IPS-18c (cell line): Measurements from ENCODE around the gene MRPL27.

Experiments used
- H3K4me3 ChIP-seq: 2 replicates; pipeline ENCODE4 v1.7.0; 2013; ENCODE audit warnings: low read depth, mild to moderate bottlenecking, low read length, moderate library complexity; ENCODE audit not compliant: insufficient read depth
- H3K9me3 ChIP-seq: one replicate; pipeline ENCODE4 v1.6.1; 2013; ENCODE audit warnings: mild to moderate bottlenecking, low read length, moderate library complexity; ENCODE audit not compliant: control insufficient read depth, insufficient read depth

MRPL27 gene

GRCh38 chr17:50353600-50354195 is 19.3 kb downstream of the MRPL27 start:
- Histone ChIP-seq H3K9me3 (peaks cover 2% of the 10 kb centered on the region), H3K4me3 (no peak overlapping the region)

- no peaks in the 10 kb centered on the region for H3K9me3 ChIP-seq
- H3K4me3 ChIP-seq = no peak overlapping the region
Observed at GRCh38 chr17:50352693-50353599, 20.0 kb downstream of the MRPL27 start.

GRCh38 chr17:50352072-50352692 is 20.8 kb downstream of the MRPL27 start:
- Histone ChIP-seq H3K9me3 (no peaks in the 10 kb centered on the region), H3K4me3 (no peak overlapping the region)

GRCh38 chr17:50350733-50351132 is 22.3 kb downstream of the MRPL27 start:
- Histone ChIP-seq H3K4me3 (no peak overlapping the region), H3K9me3 (no peaks in the 10 kb centered on the region)

GRCh38 chr17:50349243-50349600 is 23.8 kb downstream of the MRPL27 start:
- no peaks in the 10 kb centered on the region for H3K9me3 ChIP-seq
- no peak overlapping the region for H3K4me3 ChIP-seq

GRCh38 chr17:50348522-50349242 is 24.3 kb downstream of the MRPL27 start:
- no peak overlapping the region for H3K4me3 ChIP-seq
- H3K9me3 ChIP-seq = no peaks in the 10 kb centered on the region

- no peaks in the 10 kb centered on the region for H3K9me3 ChIP-seq
- peak overlapping the region; percentile 90 for H3K4me3 ChIP-seq
Observed at GRCh38 chr17:50347894-50348291, 25.1 kb downstream of the MRPL27 start.

- H3K9me3 ChIP-seq = no peaks in the 10 kb centered on the region
- peak overlapping the region; percentile 90 for H3K4me3 ChIP-seq
Observed at GRCh38 chr17:50347117-50347893, 25.7 kb downstream of the MRPL27 start.

- peak overlapping the region; percentile 90 for H3K4me3 ChIP-seq
- H3K9me3 ChIP-seq = no peaks in the 10 kb centered on the region
Observed at GRCh38 chr17:50346313-50347116, 26.5 kb downstream of the MRPL27 start.

GRCh38 chr17:50345432-50346312 is 27.3 kb downstream of the MRPL27 start, which contains the start of gene XYLT2:
XYLT2 (plus strand) TSS chr17:50346126; CDS start chr17:50346141, 15 bp downstream.
- H3K4me3 ChIP-seq = peak within 1 kb of the TSS; percentile 90
- no peaks in the 10 kb centered on the region for H3K9me3 ChIP-seq

- H3K9me3 ChIP-seq = no peaks in the 10 kb centered on the region
- no peak overlapping the region for H3K4me3 ChIP-seq
Observed at GRCh38 chr17:50344731-50345365, 28.1 kb downstream of the MRPL27 start.

GRCh38 chr17:50339381-50339780 is 33.6 kb downstream of the MRPL27 start:
- Histone ChIP-seq H3K4me3 (no peak overlapping the region), H3K9me3 (no peaks in the 10 kb centered on the region)

- H3K9me3 ChIP-seq = no peaks in the 10 kb centered on the region
- no peak overlapping the region for H3K4me3 ChIP-seq
Observed at GRCh38 chr17:50338645-50339044, 34.3 kb downstream of the MRPL27 start.

GRCh38 chr17:50337956-50338355 is 35.0 kb downstream of the MRPL27 start:
- no peak overlapping the region for H3K4me3 ChIP-seq
- H3K9me3 ChIP-seq = no peaks in the 10 kb centered on the region
